LHCN-M2 (cell line): ENCODE results near the gene LY6G6D. TPM values are rescaled to one million over a fixed set of nuclear protein-coding genes. Genes with fewer than 3 reads are reported as not detected.
A peak's percentile ranks its signal among the peaks of the same experiment; 100 is the strongest.

Experiments
- DNase-seq: peaks from one replicate; pipeline ENCODE4 v3.0.0-alpha.2; 2012; ENCODE audit warnings: low read depth
- total RNA-seq: library from RNA; depleted of rRNA; stranded (reverse); fragments of >200 nt; gene quantifications from 2 replicates; pipeline ENCODE4 v1.2.3, GENCODE V29; 2014

Gene LY6G6D
- total RNA-seq, 1 experiment from 2014 or later, result not detected

DNA sequence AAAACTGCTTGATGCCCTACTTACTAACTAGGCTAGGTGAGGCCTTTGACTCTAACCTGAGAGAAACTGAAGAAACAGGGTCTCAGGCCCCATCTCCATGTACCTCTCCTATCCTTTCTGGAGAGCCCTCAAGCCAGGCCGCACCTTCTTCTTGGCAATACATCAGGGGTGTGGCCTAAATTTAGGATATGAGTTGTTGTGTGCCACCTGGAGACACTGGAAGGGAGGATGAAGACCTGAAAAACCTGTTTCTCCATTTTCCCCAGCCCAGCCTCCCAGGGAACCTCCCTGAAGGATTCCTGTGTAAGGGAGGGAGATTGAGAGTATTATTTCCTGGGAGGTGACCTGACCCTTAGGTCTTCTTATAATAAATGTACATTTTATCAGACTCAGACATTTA lies 3.1 kb downstream of the LY6G6D start:
- no peak for DNase-seq

GRCh38 chr6:31719001-31719400 lies 3.9 kb downstream of the LY6G6D start:
- no peak for DNase-seq

DNA sequence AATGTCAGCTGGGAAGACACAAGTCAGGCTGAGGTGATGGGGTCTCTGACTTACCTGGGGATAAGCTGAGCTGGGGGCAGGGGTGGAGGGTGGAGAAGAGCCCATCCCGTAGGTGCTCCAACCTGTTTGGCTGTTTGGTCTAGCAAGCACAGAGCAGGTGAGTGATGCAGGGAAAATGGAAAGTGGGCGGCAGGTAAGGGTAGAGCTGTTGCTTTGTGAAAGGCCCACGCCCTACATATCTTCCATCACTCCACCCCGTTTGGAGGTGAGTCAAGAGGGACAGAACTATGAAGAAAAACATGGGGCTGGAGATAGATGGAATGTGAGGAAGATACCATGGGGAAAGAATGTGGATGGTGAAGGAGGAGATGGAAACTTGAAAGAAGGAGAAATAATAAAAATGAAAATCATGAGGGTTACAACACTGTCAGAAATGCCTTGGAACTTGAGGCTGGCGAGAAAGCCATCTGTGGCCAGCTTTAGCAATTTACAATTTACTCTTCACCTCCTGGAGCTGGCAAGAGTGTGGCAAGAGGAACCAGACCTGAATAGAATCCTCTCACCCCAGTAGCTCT lies 5.1 kb downstream of the LY6G6D start:
- no peak for DNase-seq

DNA sequence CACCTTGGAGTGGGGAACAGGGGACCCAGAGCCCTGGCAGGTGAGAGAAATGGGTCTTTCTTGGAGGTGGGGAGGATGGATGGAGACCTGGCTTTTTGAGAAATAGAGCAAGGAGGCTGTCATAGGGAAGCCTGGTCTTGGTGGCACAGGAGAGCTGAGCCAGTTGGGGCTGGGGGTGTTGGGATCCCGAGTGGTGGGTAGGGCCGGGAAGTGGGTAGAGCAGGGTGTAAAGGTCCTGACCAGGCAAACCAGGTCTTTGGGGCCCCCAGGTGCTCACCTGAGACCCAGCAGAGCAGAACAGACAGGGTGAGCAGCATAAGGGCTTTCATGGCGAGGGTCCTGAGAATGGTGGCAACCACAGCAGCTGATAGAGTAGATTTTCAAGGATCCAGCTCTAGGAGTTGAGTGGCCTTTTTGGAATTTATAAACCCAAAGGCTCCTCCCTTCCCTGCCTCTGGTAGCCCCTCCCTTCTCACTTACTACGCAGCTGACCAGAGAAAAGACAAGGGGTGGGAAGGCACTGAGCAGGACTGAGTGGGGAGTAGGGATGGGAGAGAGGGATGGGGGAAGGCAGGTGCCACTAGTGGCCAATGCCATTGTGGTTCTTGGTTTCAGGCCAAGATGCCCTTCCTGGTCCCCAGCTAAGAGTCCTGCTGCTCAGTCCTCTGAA lies 6.3 kb downstream of the LY6G6D start, which contains the start of gene LY6G6C:
TSS of gene LY6G6C (minus strand) at position 396 of the 670 bp plus-strand sequence. CDS start at position 329, 67 bp downstream.
- DNase-seq, result no peak

- no peak for DNase-seq
Measured at GRCh38 chr6:31722173-31722572, 7.0 kb downstream of the LY6G6D start.

- DNase-seq, result peak; percentile 42
Measured at GRCh38 chr6:31723245-31723979, 8.3 kb downstream of the LY6G6D start, which contains the start of gene MPIG6B. Gene MPIG6B (plus strand): TSS chr6:31723373. CDS start chr6:31723384, 11 bp downstream.

DNA sequence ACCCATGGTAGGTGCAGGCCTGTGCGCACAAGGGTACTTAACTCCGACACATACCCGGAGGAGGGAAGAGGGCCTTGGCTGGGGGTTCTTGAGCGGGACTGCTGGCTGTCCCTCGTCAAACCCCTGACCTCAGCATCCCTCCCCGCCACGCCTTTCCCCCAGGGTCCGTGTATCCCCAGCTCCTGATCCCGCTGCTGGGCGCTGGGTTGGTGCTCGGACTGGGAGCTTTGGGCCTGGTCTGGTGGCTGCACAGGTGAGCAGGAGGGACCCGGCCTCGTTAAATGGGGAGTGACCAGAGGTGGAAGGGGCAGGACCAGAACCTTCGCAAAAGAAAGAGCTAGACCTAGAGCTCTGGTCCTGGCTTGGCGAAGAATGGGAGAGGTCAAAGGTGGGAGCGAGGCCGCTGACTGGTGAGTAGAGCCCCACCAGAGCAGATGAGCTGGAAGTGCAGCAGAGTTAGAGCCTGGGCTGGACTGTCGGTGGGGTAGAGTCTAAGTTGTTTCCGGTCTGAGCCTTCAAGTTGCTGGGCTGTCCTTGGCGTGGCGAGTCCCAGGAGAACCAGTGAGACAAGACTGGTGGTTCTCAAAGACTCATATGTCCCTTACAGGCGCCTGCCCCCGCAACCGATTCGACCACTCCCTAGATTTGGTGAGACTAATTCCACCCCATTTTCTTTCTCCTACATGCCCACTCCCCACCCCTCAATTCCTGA lies 9.0 kb downstream of the LY6G6D start:
- DNase-seq, result no peak

DNA sequence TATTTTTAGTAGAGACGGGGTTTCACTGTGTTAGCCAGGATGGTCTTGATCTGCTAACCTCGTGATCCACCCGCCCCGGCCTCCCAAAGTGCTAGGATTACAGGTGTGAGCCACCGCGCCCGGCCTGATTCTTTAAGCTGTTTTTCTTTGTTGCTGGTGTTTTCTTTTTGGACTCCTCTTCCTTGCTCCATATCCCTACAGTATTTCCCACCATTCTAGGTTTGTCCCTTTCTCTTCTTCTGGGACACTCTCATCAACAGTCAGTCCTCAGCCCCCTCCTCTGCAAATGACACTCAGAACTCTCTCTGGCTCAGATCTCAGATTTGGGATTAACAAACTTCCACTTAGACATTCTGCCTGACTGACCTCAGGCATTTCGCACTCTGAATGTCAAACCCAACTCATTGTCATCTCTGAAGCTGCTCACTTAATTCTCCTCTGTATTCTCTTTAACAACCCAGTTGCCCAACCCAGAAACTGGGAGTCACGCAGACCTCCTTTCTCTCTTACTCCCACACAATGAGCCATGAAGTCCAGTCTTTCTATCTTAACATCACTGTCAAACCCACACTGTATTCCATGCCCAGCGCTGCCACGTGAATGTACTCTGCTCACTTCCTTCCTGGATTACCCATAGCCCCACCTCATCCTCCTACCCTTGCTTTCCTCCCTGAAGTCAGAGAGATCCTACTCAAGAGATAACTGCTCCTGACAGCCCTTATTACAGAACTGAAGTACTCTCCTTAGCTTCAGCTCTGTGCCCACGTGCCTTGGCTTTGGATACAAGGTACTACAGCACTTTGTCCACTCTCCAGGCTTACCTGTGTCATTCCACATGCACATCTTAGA lies 10.6 kb downstream of the LY6G6D start:
- DNase-seq, result no peak

- no peak for DNase-seq
Measured at GRCh38 chr6:31727034-31727716, 12.0 kb downstream of the LY6G6D start.

DNA sequence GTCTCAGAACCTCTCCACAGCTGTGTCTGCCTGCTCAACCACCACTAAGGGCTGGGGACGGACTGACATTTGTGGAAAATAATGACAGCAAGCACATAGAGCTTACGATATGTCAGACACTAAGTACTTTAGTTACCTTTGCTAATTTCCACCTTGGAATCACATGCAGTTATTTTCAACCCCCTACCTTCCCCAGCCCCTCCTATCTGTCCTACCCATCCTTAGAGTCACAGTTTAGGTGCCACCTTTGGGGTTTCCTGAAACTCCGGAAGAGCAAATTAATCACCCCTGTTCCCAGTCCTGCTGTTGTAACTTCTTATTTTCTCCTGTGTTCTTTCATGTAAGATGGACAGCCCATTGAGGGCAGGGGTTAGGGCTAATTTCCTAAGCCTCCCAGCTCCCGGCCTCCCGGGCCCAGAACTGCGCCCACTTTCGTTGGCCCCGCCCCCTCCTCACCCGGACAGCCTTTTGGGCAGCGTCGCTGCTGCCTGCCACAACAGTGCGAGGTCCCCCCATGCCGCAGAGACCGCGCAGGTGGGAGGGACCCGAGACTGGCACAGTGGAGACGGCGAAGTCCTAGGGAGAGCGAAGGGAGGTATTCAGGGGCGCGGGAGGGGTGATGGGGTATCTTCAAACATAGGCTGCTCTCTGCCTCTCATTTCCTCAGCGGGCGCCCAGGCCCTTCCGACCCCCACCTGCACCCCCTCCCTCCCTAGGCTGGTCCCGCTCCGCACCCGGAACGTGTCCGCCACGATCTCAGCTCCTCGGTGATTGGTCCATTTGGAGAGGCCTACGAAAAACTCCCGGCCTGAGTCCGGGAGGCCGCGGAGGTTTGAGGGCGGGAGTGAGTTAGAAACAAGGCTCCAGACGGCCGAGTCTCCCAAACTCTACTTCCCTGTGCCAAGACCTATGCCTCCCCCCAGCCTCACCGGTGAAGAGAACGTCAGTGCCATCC lies 12.8 kb downstream of the LY6G6D start:
- no peak for DNase-seq

GRCh38 chr6:31728767-31729514 lies 13.8 kb downstream of the LY6G6D start, which contains the start of gene DDAH2:
Gene DDAH2 (minus strand): TSS chr6:31729299. CDS start chr6:31729161, 138 bp downstream.
- DNase-seq, result no peak

- peak; percentile 91 for DNase-seq
Measured at GRCh38 chr6:31729515-31729978, 14.4 kb downstream of the LY6G6D start.

DNA sequence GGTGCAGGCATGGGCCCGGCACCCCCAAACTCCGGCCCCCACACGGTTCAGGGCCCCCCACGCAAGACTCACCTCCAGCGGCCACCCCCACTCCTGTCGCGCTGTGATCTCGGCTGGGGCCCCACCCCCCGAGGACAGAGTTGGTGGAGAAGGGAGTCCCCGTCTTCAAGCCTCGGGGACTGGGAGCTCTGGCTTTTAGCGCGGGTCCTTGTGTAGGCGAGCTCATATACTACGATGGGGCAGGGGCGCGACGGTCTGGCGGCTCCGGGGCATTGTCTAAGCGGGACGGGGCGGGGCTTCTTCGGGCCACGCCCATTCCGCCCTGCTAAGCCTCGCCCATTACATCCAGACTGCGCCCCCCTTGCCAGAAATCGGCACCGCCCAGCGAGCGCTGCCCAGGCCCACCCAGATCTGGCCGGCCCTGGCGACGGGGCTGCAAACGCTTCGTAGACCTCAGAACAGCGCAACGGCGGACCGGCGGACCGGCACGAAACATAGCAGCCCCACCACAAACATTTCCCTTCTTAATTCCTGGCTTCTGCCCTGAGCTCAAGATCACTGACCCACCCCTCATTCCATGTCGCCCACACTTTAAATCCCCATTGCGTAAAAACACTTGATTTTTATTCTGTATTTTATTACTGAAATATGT lies 15.0 kb downstream of the LY6G6D start:
- peak; percentile 79 for DNase-seq

GRCh38 chr6:31730631-31731086 lies 15.5 kb downstream of the LY6G6D start:
- DNase-seq, result no peak

DNA sequence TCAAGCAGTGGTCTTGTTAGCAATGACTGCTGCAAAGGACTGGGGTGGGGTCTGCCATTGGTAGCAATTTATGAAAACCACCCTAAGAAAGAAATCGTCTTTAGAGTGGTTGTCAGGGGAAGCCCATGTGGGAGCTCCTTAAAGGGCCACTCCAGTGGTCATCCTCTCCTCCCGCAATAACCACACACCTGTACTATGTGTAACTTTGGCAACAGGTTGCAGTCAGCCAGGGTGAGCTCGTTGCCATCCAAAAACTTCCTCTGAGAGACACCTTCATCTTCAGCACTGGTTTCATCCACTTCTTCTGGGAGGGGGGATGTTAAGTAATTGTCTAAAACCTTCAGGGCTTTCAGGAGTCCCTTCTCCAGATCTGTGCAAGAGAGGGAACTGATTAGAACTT lies 16.9 kb downstream of the LY6G6D start:
- no peak for DNase-seq

DNA sequence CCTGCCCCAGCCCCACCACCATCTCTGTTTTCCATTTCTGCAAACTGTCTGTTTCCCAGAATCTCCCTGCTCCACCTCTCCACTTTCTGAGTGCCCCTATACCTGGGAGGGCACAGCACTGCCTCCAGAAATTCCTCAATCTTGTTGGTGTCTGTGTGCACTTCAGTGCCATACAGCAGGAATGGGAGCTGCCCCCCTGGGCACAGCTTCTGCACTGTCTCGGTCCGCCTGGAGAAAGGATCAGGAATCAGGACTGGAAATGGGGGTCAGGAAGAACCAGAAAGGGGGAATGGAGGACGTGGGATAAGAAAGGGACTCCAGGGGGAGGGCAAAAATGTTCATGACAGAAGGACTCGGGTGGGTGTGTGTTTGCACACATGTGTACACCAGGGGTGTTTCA lies 18.6 kb downstream of the LY6G6D start:
- DNase-seq, result no peak

DNA sequence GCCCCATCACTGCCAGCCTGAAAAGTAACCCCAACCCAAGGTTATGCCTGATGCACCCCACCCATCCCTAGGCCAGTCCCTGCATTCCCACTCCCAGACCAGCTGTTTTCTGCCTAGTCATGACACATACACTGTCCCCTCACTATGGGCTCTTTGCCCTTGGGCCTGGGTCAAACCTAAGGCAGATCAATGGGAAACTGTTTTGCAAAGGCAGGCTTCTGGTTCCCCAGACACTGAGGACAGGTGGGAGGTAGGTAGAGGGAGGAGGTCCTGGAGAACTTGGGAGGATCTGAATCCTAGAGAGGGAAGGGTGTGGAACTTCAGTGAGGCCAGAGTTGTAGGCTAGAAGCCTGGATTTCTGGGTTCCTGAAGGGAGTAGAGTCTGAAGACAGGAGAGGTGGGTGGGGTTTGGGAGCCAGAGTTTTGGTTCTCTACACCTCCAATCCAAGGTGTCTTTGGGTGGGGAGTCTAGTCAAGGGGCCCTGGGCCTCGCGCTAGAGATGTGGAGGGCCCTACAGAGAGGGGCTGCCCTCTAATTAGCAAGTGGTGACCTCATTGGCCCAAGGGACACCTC lies 19.2 kb downstream of the LY6G6D start:
- no peak for DNase-seq
